HepG2 (cell line): ENCODE data around the gene CCDC34. TPM values are rescaled to one million over a fixed set of nuclear protein-coding genes. Genes with fewer than 3 reads are reported as not detected.

Source experiments
- AHR ChIP-seq: IDR thresholded peaks from 2 replicates; pipeline ENCODE4 v1.6.1; 2018; ENCODE audit warnings: missing genetic modification reagents, missing compliant biosample characterization
- ARNTL ChIP-seq: sonication (generic); formaldehyde crosslinking; IDR thresholded peaks from 2 replicates; pipeline ENCODE4 v1.4.0; 2020; ENCODE audit warnings: mild to moderate bottlenecking, missing genetic modification reagents
- BATF2 ChIP-seq: sonication (generic); formaldehyde crosslinking; IDR thresholded peaks from 2 replicates; pipeline ENCODE4 v1.8.0; 2022; ENCODE audit warnings: mild to moderate bottlenecking, missing genetic modification reagents, moderate library complexity
- FOXA3 ChIP-seq: IDR thresholded peaks from 2 replicates; pipeline ENCODE4 v1.6.1; 2016; ENCODE audit warnings: missing genetic modification reagents, missing compliant biosample characterization
- FOXJ3 ChIP-seq: sonication (generic); formaldehyde crosslinking; IDR thresholded peaks from 2 replicates; pipeline ENCODE4 v1.4.0; 2020; ENCODE audit warnings: missing genetic modification reagents, mild to moderate bottlenecking, borderline replicate concordance
- FOXP1 ChIP-seq, 2 experiments: fragments of 450-650 bp in 1 of 2; IDR thresholded peaks; 2 replicates each; pipeline ENCODE4 v1.6.1; 2017 to 2018; ENCODE audit warnings: antibody characterized with exemption in 1 of 2
- GATAD2A ChIP-seq: IDR thresholded peaks from 2 replicates; pipeline ENCODE4 v1.6.1; 2016
- ISL2 ChIP-seq: sonication (generic); formaldehyde crosslinking; IDR thresholded peaks from 2 replicates; pipeline ENCODE4 v1.5.0; 2020; ENCODE audit warnings: missing genetic modification reagents
- KLF12 ChIP-seq: sonication (generic); formaldehyde crosslinking; IDR thresholded peaks from 2 replicates; pipeline ENCODE4 v1.4.0; 2020; ENCODE audit warnings: missing genetic modification reagents, borderline replicate concordance
- LCORL ChIP-seq, 2 experiments: fragments of 450-650 bp in 1 of 2; sonication (generic) in 1 of 2; formaldehyde crosslinking in 1 of 2; IDR thresholded peaks; 2 replicates each; pipeline versions ENCODE4 v1.5.0 to v1.6.1; 2017 to 2020; ENCODE audit warnings: antibody characterized with exemption in 1 of 2, missing genetic modification reagents in 1 of 2
- MED1 ChIP-seq: sonication (generic); formaldehyde crosslinking; IDR thresholded peaks from 2 replicates; pipeline ENCODE4 v1.4.0; 2020; ENCODE audit warnings: missing genetic modification reagents
- NR2F2 ChIP-seq: IDR thresholded peaks from 2 replicates; pipeline ENCODE4 v1.6.1; 2012; ENCODE audit warnings: low read depth, inconsistent platforms, borderline replicate concordance
- SOX6 ChIP-seq, 2 experiments: fragments of 450-650 bp in 1 of 2; sonication (generic) in 1 of 2; formaldehyde crosslinking in 1 of 2; IDR thresholded peaks; 2 replicates each; pipeline versions ENCODE4 v1.4.0 to v1.6.1; 2017 to 2020; ENCODE audit warnings: antibody characterized with exemption in 1 of 2, mild to moderate bottlenecking in 1 of 2, missing genetic modification reagents in 1 of 2
- TBX2 ChIP-seq: sonication (generic); formaldehyde crosslinking; IDR thresholded peaks from 2 replicates; pipeline ENCODE4 v1.5.0; 2020; ENCODE audit warnings: missing genetic modification reagents, mild to moderate bottlenecking, borderline replicate concordance
- TIGD3 ChIP-seq: sonication (generic); formaldehyde crosslinking; IDR thresholded peaks from 2 replicates; pipeline ENCODE4 v1.5.1; 2020; ENCODE audit warnings: mild to moderate bottlenecking, missing genetic modification reagents, borderline replicate concordance
- ZFP36 ChIP-seq: fragments of 150-350 bp; IDR thresholded peaks from 2 replicates; pipeline ENCODE4 v1.6.1; 2018; ENCODE audit warnings: borderline replicate concordance, low read length, low read depth; ENCODE audit not compliant: partially characterized antibody
- ZNF124 ChIP-seq: sonication (generic); formaldehyde crosslinking; IDR thresholded peaks from 2 replicates; pipeline ENCODE4 v1.4.0; 2020; ENCODE audit warnings: missing genetic modification reagents
- ZNF225 ChIP-seq: sonication (generic); formaldehyde crosslinking; IDR thresholded peaks from 2 replicates; pipeline ENCODE4 v1.4.0; 2020; ENCODE audit warnings: mild to moderate bottlenecking, missing genetic modification reagents
- ZNF256 ChIP-seq: sonication (generic); formaldehyde crosslinking; conservative IDR thresholded peaks from 2 replicates; pipeline ENCODE4 v1.4.0; 2020; ENCODE audit warnings: missing genetic modification reagents
- ZNF503 ChIP-seq: sonication (generic); formaldehyde crosslinking; IDR thresholded peaks from 2 replicates; pipeline ENCODE4 v1.4.0; 2020; ENCODE audit warnings: missing genetic modification reagents
- ZNF576 ChIP-seq: sonication (generic); formaldehyde crosslinking; IDR thresholded peaks from 2 replicates; pipeline ENCODE4 v1.4.0; 2020; ENCODE audit warnings: mild to moderate bottlenecking, missing genetic modification reagents
- ZNF597 ChIP-seq: sonication (generic); formaldehyde crosslinking; IDR thresholded peaks from 2 replicates; pipeline ENCODE4 v1.5.0; 2020; ENCODE audit warnings: missing genetic modification reagents
- polyA plus RNA-seq, 8 experiments: library from polyadenylated mRNA; depleted of rRNA in 3 of 8; stranded (reverse) in 7 of 8; unstranded in 1 of 8; fragments of >200 nt; fragmentation: Illumina TruSeq in 4 of 8; extraction: Trizol in 4 of 8; gene quantifications; 2 replicates each; pipeline versions ENCODE4 v1.2.1 to v1.2.3, GENCODE V29; 2011 to 2016; ENCODE audit warnings: low read depth in 4 of 8, missing spikeins in 1 of 8, mixed read lengths in 1 of 8; ENCODE audit not compliant: insufficient read depth in 1 of 8
- total RNA-seq, 5 experiments: library from RNA; depleted of rRNA; stranded (reverse); fragments of >200 nt; fragmentation: Illumina TruSeq; extraction: Trizol; gene quantifications; 2 replicates each; pipeline ENCODE4 v1.2.3, GENCODE V29; 2016; ENCODE audit warnings: low read depth in 1 of 5

Gene CCDC34
- total and polyA plus RNA-seq, 2 of the 13 experiments (the other 11 are each of a cell fraction or from before 2014, with no cell fraction given): 7.6 to 34.3 TPM

GRCh38 chr11:27330633-27331270, 32.3 kb downstream of the CCDC34 start (continued):
- peak; percentile 83; the same call in 1 of the 2 replicates for TF ChIP-seq FOXJ3 (CRISPR knock-in tag)
- TF ChIP-seq GATAD2A (CRISPR knock-in tag): peak; percentile 81
- no peak for TF ChIP-seq ZNF225 (CRISPR knock-in tag)
- TF ChIP-seq ZFP36: no peak
- no peak for TF ChIP-seq TIGD3 (CRISPR knock-in tag)
- TF ChIP-seq AHR: no peak
- TF ChIP-seq LCORL (IDR thresholded peaks at IDR 0.05): no peak; the same call in 1 of the 2 replicates
- TF ChIP-seq LCORL (CRISPR knock-in tag; IDR thresholded peaks at IDR 0.05): peak; percentile 64; the same call in 1 of the 2 replicates
- peak; percentile 32; the same call in 1 of the 2 replicates for TF ChIP-seq TBX2 (CRISPR knock-in tag)
- TF ChIP-seq ARNTL (CRISPR knock-in tag): no peak
- TF ChIP-seq BATF2 (CRISPR knock-in tag): no peak
- peak; percentile 76 for TF ChIP-seq MED1 (CRISPR knock-in tag)
- TF ChIP-seq ZNF256: 0 out of 2 replicates have a peak, but pooled peaks have one; percentile 30
- TF ChIP-seq ZNF124 (CRISPR knock-in tag): 0 out of 2 replicates have a peak, but pooled peaks have one; percentile 30
- no peak for TF ChIP-seq FOXP1 (IDR thresholded peaks at IDR 0.05)
- peak; percentile 86 for TF ChIP-seq FOXP1 (CRISPR knock-in tag; IDR thresholded peaks at IDR 0.05)
- TF ChIP-seq NR2F2: peak; percentile 38; the same call in 1 of the 2 replicates
- peak; percentile 98 for TF ChIP-seq ISL2 (CRISPR knock-in tag)
- 0 out of 2 replicates have a peak, but pooled peaks have one; percentile 78 for TF ChIP-seq ZNF503 (CRISPR knock-in tag)
- peak; percentile 86 for TF ChIP-seq FOXA3 (CRISPR knock-in tag)
- no peak for TF ChIP-seq SOX6 (IDR thresholded peaks at IDR 0.05)
- peak; percentile 73; the same call in 1 of the 2 replicates for TF ChIP-seq SOX6 (CRISPR knock-in tag; IDR thresholded peaks at IDR 0.05)
- TF ChIP-seq ZNF597 (CRISPR knock-in tag): no peak
- TF ChIP-seq ZNF576 (CRISPR knock-in tag): no peak
- peak; percentile 44; the same call in 1 of the 2 replicates for TF ChIP-seq KLF12
